PC-9 (cell line): ENCODE data around the gene COL25A1.

Experiments
- CTCF ChIP-seq: fragments of 200-600 bp; sonication (generic); conservative IDR thresholded peaks from 2 replicates; pipeline ENCODE4 v1.6.1; 2017; ENCODE audit warnings: mixed run types, antibody characterized with exemption, mild to moderate bottlenecking, moderate library complexity
- EZH2 ChIP-seq: fragments of 200-600 bp; sonication (generic); IDR thresholded peaks from 2 replicates; pipeline ENCODE4 v1.8.0; 2017; ENCODE audit warnings: antibody characterized with exemption, low read depth

- no peak for TF ChIP-seq EZH2
- no peak for TF ChIP-seq CTCF
Measured at GRCh38 chr4:109296527-109296926, 5.9 kb downstream of the COL25A1 start.
